Measurements from ENCODE around the gene PIWIL4. TPM values are rescaled to one million over a fixed set of nuclear protein-coding genes. Genes with fewer than 3 reads are reported as not detected.

PIWIL4 gene
- total RNA-seq, 1 experiment from 2014 or later = 3.4 TPM

GRCh38 chr11:94521684-94522083, 45.5 kb upstream of the PIWIL4 start:
- peaks cover 12% of the 10 kb centered on the region for H3K4me1 Mint-ChIP-seq (ENCODE audit: low read depth, unreplicated experiment)
- TF ChIP-seq CTCF (IDR thresholded peaks at IDR 0.05; ENCODE audit: insufficient read depth in 1 of 2, low read depth in 1 of 2, low read length in 1 of 2, severe bottlenecking in 1 of 2, unreplicated experiment in 1 of 2) = peak; percentile 56 to 82
- H3K27me3 ChIP-seq (replicated peaks; ENCODE audit: control insufficient read depth, insufficient read depth, low read length) = no peaks in the 10 kb centered on the region
- no peak overlapping the region for H3K4me3 ChIP-seq (ENCODE audit: low read depth, low read length)
- H3K4me3 Mint-ChIP-seq (ENCODE audit: unreplicated experiment) = no peak overlapping the region
- H3K27me3 Mint-ChIP-seq (ENCODE audit: insufficient read depth, unreplicated experiment) = no peaks in the 10 kb centered on the region
- no TSS peak for BruUV-seq (replicated peaks)
- no peaks in the 10 kb centered on the region for H3K36me3 ChIP-seq (ENCODE audit: control insufficient read depth, insufficient read depth, low read length)
- ChIA-PET POLR2A (no interaction called here), CTCF (interaction anchor here (0.7 to 2.3 kb wide), 13 partner anchors 9 to 626 kb away, joined by 3 to 19 read pairs (median 4); partner anchors contain the start of genes C11orf97 and FUT4)
- no peak overlapping the region for H3K27ac Mint-ChIP-seq (ENCODE audit: unreplicated experiment)
- no peaks in the 10 kb centered on the region for H3K9me3 ChIP-seq
- intact Hi-C loops (cut with micrococcal nuclease; ENCODE audit: unreplicated experiment) = loop anchor here (1.0 kb wide), 1 partner anchor 23 kb away; no protein-coding TSS in a partner anchor
- no peaks in the 10 kb centered on the region for H3K36me3 Mint-ChIP-seq (ENCODE audit: insufficient read depth, unreplicated experiment)
- DNase-seq = peak in 1 of 2 experiments; percentile 55
- peaks cover 29% of the 10 kb centered on the region for H3K4me1 ChIP-seq
- H3K9me3 Mint-ChIP-seq (ENCODE audit: unreplicated experiment) = no peaks in the 10 kb centered on the region

- no peaks in the 10 kb centered on the region for H3K36me3 ChIP-seq (ENCODE audit: control insufficient read depth, insufficient read depth, low read length)
- Mint-ChIP-seq H3K27ac (ENCODE audit: unreplicated experiment) (no peak overlapping the region), H3K27me3 (ENCODE audit: insufficient read depth, unreplicated experiment) (no peaks in the 10 kb centered on the region), H3K4me3 (ENCODE audit: unreplicated experiment) (no peak overlapping the region), H3K4me1 (ENCODE audit: low read depth, unreplicated experiment) (peaks cover 13% of the 10 kb centered on the region), H3K36me3 (ENCODE audit: insufficient read depth, unreplicated experiment) (no peaks in the 10 kb centered on the region), H3K9me3 (ENCODE audit: unreplicated experiment) (no peaks in the 10 kb centered on the region)
- H3K9me3 ChIP-seq = no peaks in the 10 kb centered on the region
- DNase-seq = no peak
- H3K4me3 ChIP-seq (ENCODE audit: low read depth, low read length) = no peak overlapping the region
- intact Hi-C loops (cut with micrococcal nuclease; ENCODE audit: unreplicated experiment) = loop anchor here (1.0 kb wide), 1 partner anchor 15 kb away; no protein-coding TSS in a partner anchor
- ChIA-PET CTCF (no interaction called here), POLR2A (no interaction called here)
- no peaks in the 10 kb centered on the region for H3K27me3 ChIP-seq (replicated peaks; ENCODE audit: control insufficient read depth, insufficient read depth, low read length)
- TF ChIP-seq CTCF (IDR thresholded peaks at IDR 0.05; ENCODE audit: insufficient read depth in 1 of 2, low read depth in 1 of 2, low read length in 1 of 2, severe bottlenecking in 1 of 2, unreplicated experiment in 1 of 2) = no peak
- no TSS peak for BruUV-seq (replicated peaks)
- peaks cover 32% of the 10 kb centered on the region for H3K4me1 ChIP-seq
Observed at GRCh38 chr11:94524341-94524740, 42.8 kb upstream of the PIWIL4 start.

GRCh38 chr11:94525546-94526324, 41.4 kb upstream of the PIWIL4 start:
- Histone ChIP-seq H3K27me3 (replicated peaks; ENCODE audit: control insufficient read depth, insufficient read depth, low read length) (no peaks in the 10 kb centered on the region), H3K36me3 (ENCODE audit: control insufficient read depth, insufficient read depth, low read length) (no peaks in the 10 kb centered on the region), H3K9me3 (no peaks in the 10 kb centered on the region), H3K4me1 (peaks cover 32% of the 10 kb centered on the region), H3K4me3 (ENCODE audit: low read depth, low read length) (no peak overlapping the region)
- Mint-ChIP-seq H3K9me3 (ENCODE audit: unreplicated experiment) (no peaks in the 10 kb centered on the region), H3K27me3 (ENCODE audit: insufficient read depth, unreplicated experiment) (no peaks in the 10 kb centered on the region), H3K4me1 (ENCODE audit: low read depth, unreplicated experiment) (peaks cover 13% of the 10 kb centered on the region), H3K36me3 (ENCODE audit: insufficient read depth, unreplicated experiment) (no peaks in the 10 kb centered on the region), H3K4me3 (ENCODE audit: unreplicated experiment) (no peak overlapping the region), H3K27ac (ENCODE audit: unreplicated experiment) (no peak overlapping the region)
- ChIA-PET POLR2A (interaction anchor here (0.9 to 1.0 kb wide), 2 partner anchors 18 to 20 kb away, joined by 3 to 4 read pairs; partner anchors contain the start of gene FUT4), CTCF (interaction anchor here (0.6 to 1.5 kb wide), 2 partner anchors 18 to 41 kb away, joined by 3 read pairs; partner anchors contain the start of genes FUT4 and PIWIL4)
- DNase-seq = no peak
- TF ChIP-seq CTCF (IDR thresholded peaks at IDR 0.05; ENCODE audit: insufficient read depth in 1 of 2, low read depth in 1 of 2, low read length in 1 of 2, severe bottlenecking in 1 of 2, unreplicated experiment in 1 of 2) = no peak
- intact Hi-C loops (cut with micrococcal nuclease; ENCODE audit: unreplicated experiment) = no loop called here
- BruUV-seq (replicated peaks) = no TSS peak

Measured in Caco-2 (cell line).